Naive thymus-derived CD4-positive, alpha-beta T cell (primary cell): ENCODE measurements around the gene AGBL5. TPM values are rescaled to one million over a fixed set of nuclear protein-coding genes. Genes with fewer than 3 reads are reported as not detected.

Experiments
- ATAC-seq: fragments of 150-1000 bp; cut with Tn5 transposase; 2 replicates; pipeline ENCODE4 v1.10.0; 2021; ENCODE audit warnings: mild to moderate bottlenecking, moderate library complexity
- CTCF ChIA-PET: fragments of 350-600 bp; sonication (Branson Sonifier 250); formaldehyde crosslinking; loops from one replicate; lab custom pipeline; 2021; ENCODE audit warnings: antibody characterized with exemption; lab: Charles Lee
- POLR2A ChIA-PET: fragments of 350-600 bp; sonication (Branson Sonifier 250); formaldehyde crosslinking; loops from one replicate; lab custom pipeline; 2021; ENCODE audit warnings: antibody characterized with exemption, inconsistent platforms; lab: Charles Lee
- DNase-seq, 9 donors: peaks; one replicate each; pipeline versions ENCODE4 v3.0.0 to v3.0.0-alpha.2; 2020 to 2022; ENCODE audit warnings: mixed read lengths in 1 of 9
- H3K27ac ChIP-seq: one replicate; pipeline ENCODE4 v1.7.0; 2013; ENCODE audit warnings: mild to moderate bottlenecking, low read depth, low read length, moderate library complexity
- H3K27me3 ChIP-seq, 2 donors: one replicate each; pipeline ENCODE4 v1.7.0; 2013; ENCODE audit warnings: low read length in 2 of 2, mild to moderate bottlenecking in 2 of 2, moderate library complexity in 2 of 2; ENCODE audit not compliant: control insufficient read depth in 2 of 2, insufficient read depth in 2 of 2
- H3K36me3 ChIP-seq, 3 experiments: 1 replicate in 2 of 3; 2 replicates in 1 of 3; pipeline ENCODE4 v1.7.0; 2013; ENCODE audit warnings: low read length in 3 of 3, mild to moderate bottlenecking in 3 of 3, moderate library complexity in 1 of 3; ENCODE audit not compliant: insufficient read depth in 3 of 3, control insufficient read depth in 2 of 3
- H3K4me1 ChIP-seq, 2 donors: one replicate each; pipeline ENCODE4 v1.7.0; 2013; ENCODE audit warnings: low read length in 2 of 2, mild to moderate bottlenecking in 2 of 2, moderate library complexity in 1 of 2; ENCODE audit not compliant: control insufficient read depth in 2 of 2, insufficient read depth in 2 of 2
- H3K4me3 ChIP-seq: 2 replicates; pipeline ENCODE4 v1.7.0; 2013; ENCODE audit warnings: mild to moderate bottlenecking, low read length
- H3K9me3 ChIP-seq, 3 experiments: 1 replicate in 2 of 3; 2 replicates in 1 of 3; pipeline ENCODE4 v1.7.0; 2013; ENCODE audit warnings: low read length in 3 of 3; ENCODE audit not compliant: control insufficient read depth in 2 of 3
- H3K27ac Mint-ChIP-seq, 9 donors: one replicate each; pipeline ENCODE4 v1.8.0; 2020 to 2022; ENCODE audit warnings: mixed read lengths in 9 of 9, mild to moderate bottlenecking in 8 of 9, moderate library complexity in 5 of 9, inconsistent platforms in 2 of 9
- H3K27me3 Mint-ChIP-seq, 5 donors: one replicate each; pipeline ENCODE4 v1.8.0; 2021 to 2022; ENCODE audit warnings: mixed read lengths in 5 of 5, mild to moderate bottlenecking in 1 of 5
- H3K36me3 Mint-ChIP-seq, 5 donors: one replicate each; pipeline ENCODE4 v1.8.0; 2020 to 2022; ENCODE audit warnings: mixed read lengths in 5 of 5, mild to moderate bottlenecking in 3 of 5, inconsistent platforms in 1 of 5
- H3K4me1 Mint-ChIP-seq, 7 donors: one replicate each; pipeline ENCODE4 v1.8.0; 2020 to 2022; ENCODE audit warnings: mixed read lengths in 7 of 7, mild to moderate bottlenecking in 3 of 7, inconsistent platforms in 1 of 7
- H3K4me3 Mint-ChIP-seq, 10 donors: one replicate each; pipeline ENCODE4 v1.8.0; 2020 to 2022; ENCODE audit warnings: mild to moderate bottlenecking in 10 of 10, mixed read lengths in 10 of 10, moderate library complexity in 6 of 10, inconsistent platforms in 2 of 10
- H3K9me3 Mint-ChIP-seq, 11 donors: one replicate each; pipeline ENCODE4 v1.8.0; 2020 to 2022; ENCODE audit warnings: mixed read lengths in 11 of 11, mild to moderate bottlenecking in 4 of 11, inconsistent platforms in 1 of 11, moderate library complexity in 1 of 11
- intact Hi-C, 2 donors: fragments of 100-400 bp; cut with micrococcal nuclease; formaldehyde crosslinking; loops; one replicate each; pipeline ENCODE4 v1.15.1; 2023
- polyA plus RNA-seq, 2 donors: library from polyadenylated mRNA; unstranded; fragments of 300-500 nt; fragmentation: Illumina TruSeq; gene quantifications; one replicate each; pipeline ENCODE4 v1.2.3, GENCODE V29; 2021
- total RNA-seq, 6 experiments: library from RNA in 5 of 6; stranded (reverse) in 5 of 6; gene quantifications; 1 replicate in 5 of 6; 2 replicates in 1 of 6; pipeline ENCODE4 v1.2.3 and lab custom pipeline; 2021 to 2026

The AGBL5 gene
- total and polyA plus RNA-seq, 7 experiments from 2014 or later = 7.6 to 15.7 (median 12.2) TPM

DNA sequence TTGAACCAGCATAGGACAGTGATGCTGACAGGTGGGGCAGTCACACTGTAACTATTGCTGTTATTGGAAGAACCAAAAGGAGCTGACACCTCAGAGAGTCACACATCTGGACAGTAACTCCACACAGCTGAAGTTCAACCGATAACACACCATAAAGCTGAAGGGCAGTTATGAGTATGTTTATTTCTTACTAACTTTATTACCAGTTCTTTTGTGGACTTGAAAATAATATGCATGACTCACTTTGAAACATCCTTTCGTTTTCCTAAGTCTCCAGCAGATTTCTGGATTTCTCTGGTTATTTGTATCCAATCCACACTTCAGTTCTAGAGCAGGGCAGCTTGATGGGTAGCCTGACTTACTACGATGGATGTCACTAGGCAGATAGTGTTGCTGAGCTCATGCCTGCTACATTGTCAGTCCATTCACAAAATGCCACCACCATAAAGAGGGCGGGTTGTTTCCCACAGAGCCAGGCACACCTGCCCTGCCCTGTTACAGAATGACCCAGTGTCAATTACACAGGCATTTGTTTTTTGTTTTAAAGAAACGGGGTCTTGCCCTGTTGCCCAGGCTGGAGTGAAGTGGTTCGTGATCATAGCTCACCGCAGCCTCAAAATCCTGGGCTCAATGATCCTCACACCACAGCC lies 8.4 kb upstream of the AGBL5 start:
- intact Hi-C loops = no loop called here
- no peaks in the 10 kb centered on the region for H3K27me3 ChIP-seq
- H3K9me3 Mint-ChIP-seq = no peaks in the 10 kb centered on the region
- H3K4me1 ChIP-seq = no peaks in the 10 kb centered on the region
- peaks cover 0 to 11% (median 0%) of the 10 kb centered on the region in 7 donors for H3K4me1 Mint-ChIP-seq
- H3K36me3 ChIP-seq = peaks cover 0 to 37% (median 13%) of the 10 kb centered on the region in 3 experiments
- no peaks in the 10 kb centered on the region for H3K9me3 ChIP-seq
- H3K4me3 ChIP-seq = no peak overlapping the region
- CTCF ChIA-PET = interaction anchor here (0.8 kb wide), 1 partner anchor 12 kb away, joined by 3 read pairs; no protein-coding TSS in a partner anchor
- no peak overlapping the region for H3K4me3 Mint-ChIP-seq
- H3K27me3 Mint-ChIP-seq = no peaks in the 10 kb centered on the region
- DNase-seq (no peak), ATAC-seq (no peak)
- H3K36me3 Mint-ChIP-seq = peaks cover 5 to 20% (median 9%) of the 10 kb centered on the region in 5 donors
- H3K27ac Mint-ChIP-seq = peak overlapping the region in 1 of 9 donors; percentile 40
- H3K27ac ChIP-seq = no peak overlapping the region
- POLR2A ChIA-PET = interaction anchor here (0.6 kb wide), 2 partner anchors 8 to 1819 kb away, joined by 3 read pairs; partner anchors contain the start of gene AGBL5

DNA sequence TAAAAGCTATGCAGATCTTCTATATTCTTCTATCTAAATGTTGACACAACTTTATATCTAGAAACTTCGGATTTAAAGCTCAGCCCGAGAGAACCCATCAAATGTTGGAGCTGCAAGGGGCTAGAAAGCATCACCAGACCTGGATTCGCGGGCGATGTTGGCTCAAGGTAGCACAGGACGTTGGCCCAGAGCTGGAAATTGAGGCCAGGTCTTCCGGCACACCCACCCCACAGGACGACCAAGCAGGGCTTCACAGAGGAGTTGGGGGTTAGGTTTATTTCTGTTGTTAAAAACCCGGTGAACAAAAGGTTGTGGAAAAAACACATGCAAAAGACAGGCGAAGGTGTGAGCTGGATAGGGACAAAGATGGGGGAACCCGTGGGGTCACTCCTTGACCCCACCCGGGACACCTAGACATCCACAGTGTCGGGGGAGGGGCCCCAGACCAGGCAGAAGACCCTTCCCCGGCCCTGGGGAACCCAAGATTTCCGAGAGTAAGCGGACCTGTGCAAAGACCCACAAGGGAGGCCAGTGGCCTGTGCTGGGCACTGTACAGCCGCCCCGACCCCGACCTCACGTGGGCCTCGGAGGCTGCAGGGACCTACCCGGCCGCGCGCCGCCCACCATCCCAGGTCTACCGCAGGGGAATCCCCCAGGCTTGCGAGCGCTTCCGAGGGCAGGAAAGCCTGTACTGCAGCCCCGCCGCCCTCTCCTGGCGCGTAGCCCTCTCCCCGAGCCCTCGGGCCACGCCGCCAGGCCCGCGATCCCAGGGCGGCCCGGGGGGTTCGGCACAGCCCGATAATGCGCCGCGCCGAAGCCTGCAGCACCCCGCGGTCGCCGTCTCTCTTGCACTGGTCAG lies 1.8 kb upstream of the AGBL5 start:
- ChIA-PET POLR2A (interaction anchor here (0.8 to 10.4 kb wide), 15 partner anchors 10 to 662 kb away, joined by 3 to 216 read pairs (median 5); partner anchors contain the start of genes ATRAID, KHK, MPV17 and OST4), CTCF (interaction anchor here (1.0 to 1.6 kb wide), 5 partner anchors 9 to 273 kb away, joined by 3 to 4 read pairs (median 3); no protein-coding TSS in a partner anchor)
- Histone ChIP-seq H3K9me3 (no peaks in the 10 kb centered on the region), H3K36me3 (peaks cover 0 to 5% (median 0%) of the 10 kb centered on the region in 3 experiments), H3K27ac (peak overlapping the region; percentile 84), H3K4me3 (peak overlapping the region; percentile 99), H3K27me3 (no peaks in the 10 kb centered on the region), H3K4me1 (peaks cover 8 to 15% of the 10 kb centered on the region in 2 donors)
- H3K4me3 Mint-ChIP-seq = peak overlapping the region; percentile 86 to 100 (median 99)
- H3K36me3 Mint-ChIP-seq = peaks cover 0 to 14% (median 2%) of the 10 kb centered on the region in 5 donors
- H3K27ac Mint-ChIP-seq = peak overlapping the region; percentile 96 to 100 (median 100)
- DNase-seq = peak in 8 of 9 donors; percentile 37 to 81 (median 44)
- intact Hi-C loops = loop anchor here (1.0 to 5.0 kb wide), 13 partner anchors 17 to 1343 kb away; partner anchors contain the start of genes ATRAID (in 2 of the 2), SLC5A6 (in 2 of the 2), TMEM214 (in 2 of the 2) and ABHD1 (in 1 of the 2)
- H3K27me3 Mint-ChIP-seq = peaks cover 0 to 8% (median 4%) of the 10 kb centered on the region in 5 donors
- peaks cover 0 to 15% (median 0%) of the 10 kb centered on the region in 11 donors for H3K9me3 Mint-ChIP-seq
- peaks cover 6 to 34% (median 19%) of the 10 kb centered on the region in 7 donors for H3K4me1 Mint-ChIP-seq
- peak; percentile 19 for ATAC-seq

GRCh38 chr2:27050281-27050995 lies 1.0 kb upstream of the AGBL5 start:
- Mint-ChIP-seq H3K27me3 (peaks cover 0 to 8% (median 4%) of the 10 kb centered on the region in 5 donors), H3K9me3 (peaks cover 0 to 15% (median 0%) of the 10 kb centered on the region in 11 donors), H3K27ac (peak overlapping the region; percentile 96 to 100 (median 100)), H3K4me1 (peaks cover 10 to 34% (median 19%) of the 10 kb centered on the region in 7 donors), H3K36me3 (peaks cover 0 to 14% (median 6%) of the 10 kb centered on the region in 5 donors), H3K4me3 (peak overlapping the region; percentile 86 to 100 (median 99))
- ChIA-PET POLR2A (interaction anchor here (0.5 to 10.4 kb wide), 24 partner anchors 9 to 750 kb away, joined by 3 to 216 read pairs (median 4); partner anchors contain the start of genes ATRAID, KHK, MPV17 and NRBP1), CTCF (interaction anchor here (0.6 to 1.6 kb wide), 9 partner anchors 11 to 272 kb away, joined by 3 to 6 read pairs (median 4); partner anchors contain the start of gene ABHD1)
- intact Hi-C loops = loop anchor here (1.0 to 5.0 kb wide), 13 partner anchors 18 to 1342 kb away; partner anchors contain the start of genes ATRAID (in 2 of the 2), SLC5A6 (in 2 of the 2), TMEM214 (in 2 of the 2) and ABHD1 (in 1 of the 2)
- H3K36me3 ChIP-seq = peaks cover 4 to 13% (median 5%) of the 10 kb centered on the region in 3 experiments
- DNase-seq (peak; percentile 77 to 95 (median 94)), ATAC-seq (peak; percentile 76)
- H3K27ac ChIP-seq = peak overlapping the region; percentile 84
- H3K27me3 ChIP-seq = no peaks in the 10 kb centered on the region
- peak overlapping the region; percentile 99 for H3K4me3 ChIP-seq
- H3K4me1 ChIP-seq = peaks cover 8 to 15% of the 10 kb centered on the region in 2 donors
- H3K9me3 ChIP-seq = no peaks in the 10 kb centered on the region

GRCh38 chr2:27051902-27052645 lies 606 bp downstream of the AGBL5 start:
- Mint-ChIP-seq H3K4me3 (peak overlapping the region; percentile 85 to 100 (median 88)), H3K4me1 (peaks cover 10 to 34% (median 19%) of the 10 kb centered on the region in 7 donors), H3K36me3 (peaks cover 0 to 20% (median 14%) of the 10 kb centered on the region in 5 donors), H3K27ac (peak overlapping the region; percentile 85 to 100 (median 92)), H3K27me3 (peaks cover 0 to 8% (median 4%) of the 10 kb centered on the region in 5 donors), H3K9me3 (peaks cover 0 to 15% (median 0%) of the 10 kb centered on the region in 11 donors)
- DNase-seq = peak in 1 of 9 donors; percentile 65
- ChIA-PET POLR2A (interaction anchor here (0.6 to 10.4 kb wide), 14 partner anchors 7 to 376 kb away, joined by 3 to 216 read pairs (median 6); partner anchors contain the start of genes ATRAID, KHK, NRBP1 and OST4), CTCF (interaction anchor here (0.9 to 1.6 kb wide), 7 partner anchors 17 to 91 kb away, joined by 3 to 6 read pairs (median 4); partner anchors contain the start of genes KHK and OST4)
- intact Hi-C loops = loop anchor here (1.0 to 5.0 kb wide), 16 partner anchors 19 to 1341 kb away; partner anchors contain the start of genes OST4 (in 2 of the 2), ABHD1 (in 1 of the 2), ADGRF3 (in 1 of the 2) and ASXL2 (in 1 of the 2)
- Histone ChIP-seq H3K27ac (peak overlapping the region; percentile 84), H3K9me3 (no peaks in the 10 kb centered on the region), H3K4me1 (peaks cover 8 to 15% of the 10 kb centered on the region in 2 donors), H3K4me3 (peak overlapping the region; percentile 99), H3K27me3 (no peaks in the 10 kb centered on the region), H3K36me3 (peaks cover 4 to 25% (median 13%) of the 10 kb centered on the region in 3 experiments)
- ATAC-seq = no peak

DNA sequence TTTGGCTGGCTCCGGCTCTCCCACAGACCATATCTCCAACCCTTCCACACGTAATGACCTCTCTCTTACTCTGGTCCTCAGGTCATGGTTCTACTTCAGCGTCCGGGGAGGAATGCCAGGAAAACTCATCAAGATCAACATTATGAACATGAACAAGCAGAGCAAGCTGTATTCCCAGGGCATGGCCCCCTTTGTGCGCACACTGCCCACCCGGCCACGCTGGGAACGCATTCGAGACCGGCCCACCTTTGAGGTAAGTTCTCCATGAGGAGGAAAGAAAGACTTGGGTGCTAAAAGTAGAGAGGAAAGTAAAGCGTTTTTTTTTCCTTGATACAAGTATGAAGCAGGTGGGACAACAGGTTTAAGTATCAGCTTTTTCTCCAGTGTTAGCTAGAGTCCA lies 1.9 kb downstream of the AGBL5 start:
- DNase-seq (no peak), ATAC-seq (no peak)
- H3K27me3 Mint-ChIP-seq = peaks cover 0 to 8% (median 4%) of the 10 kb centered on the region in 5 donors
- peaks cover 0 to 20% (median 12%) of the 10 kb centered on the region in 5 donors for H3K36me3 Mint-ChIP-seq
- Histone ChIP-seq H3K9me3 (no peaks in the 10 kb centered on the region), H3K36me3 (peaks cover 4 to 25% (median 13%) of the 10 kb centered on the region in 3 experiments), H3K27ac (no peak overlapping the region), H3K4me1 (peaks cover 8 to 15% of the 10 kb centered on the region in 2 donors), H3K27me3 (no peaks in the 10 kb centered on the region), H3K4me3 (no peak overlapping the region)
- peaks cover 9 to 32% (median 19%) of the 10 kb centered on the region in 7 donors for H3K4me1 Mint-ChIP-seq
- H3K9me3 Mint-ChIP-seq = peaks cover 0 to 15% (median 0%) of the 10 kb centered on the region in 11 donors
- peak overlapping the region in 8 of 10 donors; percentile 16 to 100 (median 68) for H3K4me3 Mint-ChIP-seq
- H3K27ac Mint-ChIP-seq = peak overlapping the region in 7 of 9 donors; percentile 3 to 100 (median 77)
- ChIA-PET CTCF (interaction anchor here (0.6 to 1.4 kb wide), 2 partner anchors 34 to 699 kb away, joined by 3 read pairs; no protein-coding TSS in a partner anchor), POLR2A (interaction anchor here (1.3 to 10.4 kb wide), 3 partner anchors 17 to 33 kb away, joined by 4 to 216 read pairs (median 106); partner anchors contain the start of genes KHK and OST4)
- intact Hi-C loops = loop anchor here in 1 of 2 donors (5.0 kb wide), 3 partner anchors 706 to 1176 kb away; partner anchors contain the start of genes ADGRF3, ASXL2, RAB10 and SELENOI
